Spleen (tissue), 11 donors: ENCODE results near the gene BMP2K. TPM values are rescaled to one million over a fixed set of nuclear protein-coding genes. Genes with fewer than 3 reads are reported as not detected.
A peak's percentile ranks its signal among the peaks of the same experiment; 100 is the strongest.

Source experiments
- DNase-seq: peaks from one replicate; pipeline ENCODE4 v3.0.0-alpha.2; 2020
- H3K27ac ChIP-seq, 8 donors: fragments of 200-600 bp; sonication (generic) in 7 of 8; 1 replicate in 4 of 8; 2 replicates in 4 of 8; pipeline versions ENCODE4 v1.5.0 to v1.8.0; 2016 to 2021; ENCODE audit warnings: inconsistent platforms in 4 of 8, mild to moderate bottlenecking in 4 of 8, moderate library complexity in 1 of 8
- H3K27me3 ChIP-seq, 7 donors: fragments of 200-600 bp; sonication (generic) in 6 of 7; replicated peaks in 1 of 7; 1 replicate in 4 of 7; 2 replicates in 3 of 7; pipeline versions ENCODE4 v1.5.0 to v1.8.0; 2016 to 2021; ENCODE audit warnings: inconsistent platforms in 3 of 7, mild to moderate bottlenecking in 1 of 7
- H3K36me3 ChIP-seq, 6 donors: fragments of 200-600 bp; sonication (generic) in 5 of 6; 1 replicate in 4 of 6; 2 replicates in 2 of 6; pipeline versions ENCODE4 v1.5.0 to v1.8.0; 2016 to 2021; ENCODE audit warnings: inconsistent platforms in 2 of 6
- H3K4me1 ChIP-seq, 6 donors: fragments of 200-600 bp; sonication (generic) in 5 of 6; 1 replicate in 3 of 6; 2 replicates in 3 of 6; pipeline versions ENCODE4 v1.5.0 to v1.8.0; 2016 to 2021; ENCODE audit warnings: inconsistent platforms in 3 of 6
- H3K4me3 ChIP-seq, 8 donors: fragments of 200-600 bp; sonication (generic) in 7 of 8; 1 replicate in 4 of 8; 2 replicates in 4 of 8; pipeline versions ENCODE4 v1.5.0 to v1.8.0; 2016 to 2021; ENCODE audit warnings: inconsistent platforms in 4 of 8, mild to moderate bottlenecking in 4 of 8, moderate library complexity in 2 of 8
- H3K9me3 ChIP-seq, 8 donors: fragments of 200-600 bp; sonication (generic) in 7 of 8; 1 replicate in 4 of 8; 2 replicates in 4 of 8; pipeline versions ENCODE4 v1.5.0 to v1.8.0; 2016 to 2021; ENCODE audit warnings: inconsistent platforms in 4 of 8
- CTCF ChIP-seq, 11 experiments: fragments of 200-600 bp in 7 of 11; fragments of 450-650 bp in 4 of 11; sonication (generic) in 4 of 11; IDR thresholded peaks in 8 of 11; conservative IDR thresholded peaks in 3 of 11; 1 replicate in 7 of 11; 2 replicates in 4 of 11; pipeline versions ENCODE4 v1.4.0 to v1.8.0; 2016 to 2021; ENCODE audit warnings: antibody characterized with exemption in 11 of 11, inconsistent platforms in 4 of 11, mild to moderate bottlenecking in 1 of 11
- POLR2A ChIP-seq, 3 donors: fragments of 450-650 bp; IDR thresholded peaks; one replicate each; pipeline ENCODE4 v1.5.1; 2017; ENCODE audit warnings: antibody characterized with exemption in 3 of 3, mild to moderate bottlenecking in 1 of 3
- POLR2AphosphoS5 ChIP-seq, 3 donors: sonication (generic); formaldehyde crosslinking; IDR thresholded peaks; one replicate each; pipeline ENCODE4 v1.5.1; 2017; ENCODE audit warnings: antibody characterized with exemption in 3 of 3
- WGBS, 5 donors: extraction: QIAGEN DNeasy Blood & Tissue Kit in 3 of 5; methylation state at CpG; one replicate each; pipeline versions ENCODE4 v1.1.5 to v1.1.7; 2013 to 2018; 5-methylcytosine and 5-hydroxymethylcytosine counted together
- intact Hi-C: fragments of 100-400 bp; cut with DNase I; formaldehyde crosslinking; loops from one replicate; pipeline ENCODE4 v1.15.0; 2023; ENCODE audit warnings: low total_unique reads
- polyA plus RNA-seq, 3 donors: library from polyadenylated mRNA; stranded (reverse); fragments of 200-250 nt; gene quantifications; one replicate each; pipeline ENCODE4 v1.2.1, GENCODE V29; 2013
- total RNA-seq, 7 donors: library from RNA; depleted of rRNA in 3 of 7; stranded (reverse); fragments of >200 nt in 3 of 7; fragmentation: NEBNext Ultra II Directional in 4 of 7; extraction: Animal tissue kit (Norgen Biotek cat#: 25700) in 4 of 7; gene quantifications; one replicate each; pipeline versions ENCODE4 v1.1.0 to v1.2.1, GENCODE V29; 2016 to 2021
- donor health status: healthy with polysubstance abuse.
- donor health status: DM: no; HTN: no; CAD: no; lungs with moderate emphysema.
- donor health status: DM: no; HTN: no; CAD: no.
- donor health status: Bipolar disorder and iron deficiency.
- donor health status: healthy.
- donor health status: DM: no; HTN: no; CAD: no.
- donor health status: DM: yes; HTN: yes; CAD: no.

The BMP2K gene
- total and polyA plus RNA-seq, 10 donors = 27.4 to 154 (median 96.3) TPM

- intact Hi-C loops = no loop called here
- DNase-seq = no peak
- Histone ChIP-seq H3K9me3 (no peaks in the 10 kb centered on the region), H3K36me3 (no peaks in the 10 kb centered on the region), H3K4me1 (peaks cover 0 to 29% (median 8%) of the 10 kb centered on the region in 6 donors), H3K27me3 (no peaks in the 10 kb centered on the region), H3K27ac (peak overlapping the region in 5 of 8 donors; percentile 5 to 60 (median 14)), H3K4me3 (no peak overlapping the region)
- TF ChIP-seq POLR2A (IDR thresholded peaks at IDR 0.05) (no peak), POLR2AphosphoS5 (IDR thresholded peaks at IDR 0.05) (no peak), CTCF (IDR thresholded peaks at IDR 0.05 in 8 of 11, conservative IDR thresholded peaks at IDR 0.05 in 3 of 11) (no peak)
Measured at GRCh38 chr4:78735697-78736096, 40.5 kb upstream of the BMP2K start.

- 74 to 87% (median 79%) methylated on average over 1 of the region's 1 CpG for WGBS, 5 donors
- Histone ChIP-seq H3K27ac (peak overlapping the region in 6 of 8 donors; percentile 8 to 60 (median 32)), H3K4me1 (peaks cover 0 to 29% (median 8%) of the 10 kb centered on the region in 6 donors), H3K4me3 (no peak overlapping the region), H3K27me3 (no peaks in the 10 kb centered on the region), H3K36me3 (no peaks in the 10 kb centered on the region), H3K9me3 (no peaks in the 10 kb centered on the region)
- intact Hi-C loops = no loop called here
- no peak for DNase-seq
- no peak for TF ChIP-seq POLR2AphosphoS5 (IDR thresholded peaks at IDR 0.05)
- no peak for TF ChIP-seq CTCF (IDR thresholded peaks at IDR 0.05 in 8 of 11, conservative IDR thresholded peaks at IDR 0.05 in 3 of 11)
- no peak for TF ChIP-seq POLR2A (IDR thresholded peaks at IDR 0.05)
Measured at GRCh38 chr4:78737035-78737434, 39.1 kb upstream of the BMP2K start.

GRCh38 chr4:78737973-78738372 lies 38.2 kb upstream of the BMP2K start:
- H3K27me3 ChIP-seq = no peaks in the 10 kb centered on the region
- peak overlapping the region in 2 of 8 donors; percentile 58 to 60 for H3K27ac ChIP-seq
- 66 to 84% (median 76%) methylated on average over 2 of the region's 2 CpGs for WGBS, 5 donors
- no peaks in the 10 kb centered on the region for H3K9me3 ChIP-seq
- no peak for TF ChIP-seq POLR2AphosphoS5 (IDR thresholded peaks at IDR 0.05)
- no peak for TF ChIP-seq POLR2A (IDR thresholded peaks at IDR 0.05)
- TF ChIP-seq CTCF (IDR thresholded peaks at IDR 0.05 in 8 of 11, conservative IDR thresholded peaks at IDR 0.05 in 3 of 11) = no peak
- no peak overlapping the region for H3K4me3 ChIP-seq
- intact Hi-C loops = no loop called here
- no peak for DNase-seq
- H3K4me1 ChIP-seq = peaks cover 0 to 29% (median 8%) of the 10 kb centered on the region in 6 donors
- no peaks in the 10 kb centered on the region for H3K36me3 ChIP-seq

- no peak overlapping the region for H3K27ac ChIP-seq
- WGBS, 5 donors = 78 to 92% (median 87%) methylated on average over 2 of the region's 2 CpGs
- H3K36me3 ChIP-seq = no peaks in the 10 kb centered on the region
- DNase-seq = no peak
- H3K4me1 ChIP-seq = peaks cover 0 to 9% (median 0%) of the 10 kb centered on the region in 6 donors
- no peaks in the 10 kb centered on the region for H3K27me3 ChIP-seq
- intact Hi-C loops = no loop called here
- TF ChIP-seq POLR2A (IDR thresholded peaks at IDR 0.05) = no peak
- TF ChIP-seq CTCF (IDR thresholded peaks at IDR 0.05 in 8 of 11, conservative IDR thresholded peaks at IDR 0.05 in 3 of 11) = no peak
- TF ChIP-seq POLR2AphosphoS5 (IDR thresholded peaks at IDR 0.05) = no peak
- H3K9me3 ChIP-seq = no peaks in the 10 kb centered on the region
- no peak overlapping the region for H3K4me3 ChIP-seq
Measured at GRCh38 chr4:78742300-78742699, 33.9 kb upstream of the BMP2K start.
